ENCODE results near the gene APEX2. TPM values are rescaled to one million over a fixed set of nuclear protein-coding genes. Genes with fewer than 3 reads are reported as not detected.

Gene APEX2
- total RNA-seq: 10 to 100 TPM; 12.5 to 20.5 (median 18.2) TPM
- long read RNA-seq, donor 1, transcript APEX2-201 (6 exons, 3,245 nt): major isoform, 20 of 23 reads
- long read RNA-seq, donor 1, partial matches to known transcripts: 0 of 23 reads
- long read RNA-seq, donor 1, other reads (novel, unspliced or antisense): 2 of 23 reads
- long read RNA-seq, donor 2, transcript APEX2-201 (6 exons, 3,245 nt): major isoform, 18 of 24 reads
- long read RNA-seq, donor 2, partial matches to known transcripts: 1 of 24 reads
- long read RNA-seq, donor 2, other reads (novel, unspliced or antisense): 4 of 24 reads

- Histone ChIP-seq H3K36me3 (ENCODE audit: low read depth) (no peaks in the 10 kb centered on the region), H3K4me1 (ENCODE audit: low read depth) (no peaks in the 10 kb centered on the region), H3K4me3 (peak within 1 kb of the TSS; percentile 12), H3K9me3 (no peaks in the 10 kb centered on the region)
- no peak for TF ChIP-seq CTCF (IDR thresholded peaks at IDR 0.05)
- intact Hi-C loops (cut with DNase I, micrococcal nuclease): no loop called here
- peak; percentile 91 to 96 (median 92) for DNase-seq
- ATAC-seq: peak; percentile 96
Measured at GRCh38 chrX:54999717-55000598, at the start of gene APEX2. Gene APEX2, plus strand, starts transcription at chrX:55000363. Its CDS starts 60 bp downstream, at chrX:55000423.

- no peaks in the 10 kb centered on the region for H3K36me3 ChIP-seq (ENCODE audit: low read depth)
- TF ChIP-seq CTCF (IDR thresholded peaks at IDR 0.05): no peak
- intact Hi-C loops (cut with DNase I, micrococcal nuclease): no loop called here
- no peak overlapping the region for H3K4me3 ChIP-seq
- no peaks in the 10 kb centered on the region for H3K9me3 ChIP-seq
- DNase-seq (no peak), ATAC-seq (no peak)
- H3K4me1 ChIP-seq (ENCODE audit: low read depth): no peaks in the 10 kb centered on the region
Measured at GRCh38 chrX:54950730-54951375, 49.3 kb upstream of the APEX2 start.

GRCh38 chrX:54961750-54962149 lies 38.4 kb upstream of the APEX2 start:
- intact Hi-C loops (cut with DNase I, micrococcal nuclease): no loop called here

GRCh38 chrX:54964766-54965497 lies 35.2 kb upstream of the APEX2 start:
- no peak for ATAC-seq
- intact Hi-C loops (cut with DNase I, micrococcal nuclease): no loop called here
- Histone ChIP-seq H3K4me1 (ENCODE audit: low read depth) (no peaks in the 10 kb centered on the region), H3K4me3 (no peak overlapping the region), H3K36me3 (ENCODE audit: low read depth) (no peaks in the 10 kb centered on the region), H3K9me3 (no peaks in the 10 kb centered on the region)
- DNase-seq: no peak
- no peak for TF ChIP-seq CTCF (IDR thresholded peaks at IDR 0.05)

More at GRCh38 chrX:54961750-54962149, 38.4 kb upstream of the APEX2 start:
- H3K9me3 ChIP-seq: no peaks in the 10 kb centered on the region
- ATAC-seq: no peak
- no peaks in the 10 kb centered on the region for H3K36me3 ChIP-seq (ENCODE audit: low read depth)
- H3K4me3 ChIP-seq: no peak overlapping the region
- DNase-seq: no peak
- no peak for TF ChIP-seq CTCF (IDR thresholded peaks at IDR 0.05)
- H3K4me1 ChIP-seq (ENCODE audit: low read depth): no peaks in the 10 kb centered on the region

- intact Hi-C loops (cut with DNase I, micrococcal nuclease): no loop called here
- Histone ChIP-seq H3K36me3 (ENCODE audit: low read depth) (no peaks in the 10 kb centered on the region), H3K4me3 (no peak overlapping the region), H3K9me3 (no peaks in the 10 kb centered on the region), H3K4me1 (ENCODE audit: low read depth) (no peaks in the 10 kb centered on the region)
- TF ChIP-seq CTCF (IDR thresholded peaks at IDR 0.05): no peak
- ATAC-seq: no peak
- DNase-seq: no peak
Measured at GRCh38 chrX:54977387-54977786, 22.8 kb upstream of the APEX2 start.

Measured in mucosa of descending colon (tissue), 3 donors.